ENCODE results near the gene MVD.

- TF ChIP-seq POLR2A (IDR thresholded peaks at IDR 0.05): no peak
- TF ChIP-seq, protein P1, sequence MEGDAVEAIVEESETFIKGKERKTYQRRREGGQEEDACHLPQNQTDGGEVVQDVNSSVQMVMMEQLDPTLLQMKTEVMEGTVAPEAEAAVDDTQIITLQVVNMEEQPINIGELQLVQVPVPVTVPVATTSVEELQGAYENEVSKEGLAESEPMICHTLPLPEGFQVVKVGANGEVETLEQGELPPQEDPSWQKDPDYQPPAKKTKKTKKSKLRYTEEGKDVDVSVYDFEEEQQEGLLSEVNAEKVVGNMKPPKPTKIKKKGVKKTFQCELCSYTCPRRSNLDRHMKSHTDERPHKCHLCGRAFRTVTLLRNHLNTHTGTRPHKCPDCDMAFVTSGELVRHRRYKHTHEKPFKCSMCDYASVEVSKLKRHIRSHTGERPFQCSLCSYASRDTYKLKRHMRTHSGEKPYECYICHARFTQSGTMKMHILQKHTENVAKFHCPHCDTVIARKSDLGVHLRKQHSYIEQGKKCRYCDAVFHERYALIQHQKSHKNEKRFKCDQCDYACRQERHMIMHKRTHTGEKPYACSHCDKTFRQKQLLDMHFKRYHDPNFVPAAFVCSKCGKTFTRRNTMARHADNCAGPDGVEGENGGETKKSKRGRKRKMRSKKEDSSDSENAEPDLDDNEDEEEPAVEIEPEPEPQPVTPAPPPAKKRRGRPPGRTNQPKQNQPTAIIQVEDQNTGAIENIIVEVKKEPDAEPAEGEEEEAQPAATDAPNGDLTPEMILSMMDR (IDR thresholded peaks at IDR 0.05): peak in 3 of 4 donors; percentile 39 to 41 (median 40)
These were observed 34.3 kb downstream of the MVD start for GRCh38 chr16:88628512-88628974.

All from right lobe of liver (tissue), 4 donors.